GM21737 (cell line): Measurements from ENCODE around the gene CSNK1G3.
"Not testable (repeated sequence)": the region's sequence is repeated elsewhere in the genome, so short reads cannot be mapped to it uniquely, and the experiment has no call there.

Experiments used
- ATAC-seq: cut with Tn5 transposase; IDR thresholded peaks from one replicate; pipeline ENCODE4 v1.9.1; 2021; ENCODE audit warnings: mild to moderate bottlenecking, moderate library complexity; ENCODE audit not compliant: unreplicated experiment

Gene CSNK1G3

GRCh38 chr5:123636006-123636405 lies 124.0 kb downstream of the CSNK1G3 start:
- no peak for ATAC-seq

GRCh38 chr5:123637028-123637427 lies 125.1 kb downstream of the CSNK1G3 start:
- not testable (repeated sequence) for ATAC-seq

GRCh38 chr5:123639244-123639643 lies 127.3 kb downstream of the CSNK1G3 start:
- no peak for ATAC-seq

GRCh38 chr5:123645024-123645603 lies 133.1 kb downstream of the CSNK1G3 start:
- ATAC-seq: no peak

GRCh38 chr5:123647066-123647465 lies 135.1 kb downstream of the CSNK1G3 start:
- no peak for ATAC-seq

- ATAC-seq: no peak
Observed at GRCh38 chr5:123651234-123651633, 139.3 kb downstream of the CSNK1G3 start.

GRCh38 chr5:123659011-123659410 lies 147.0 kb downstream of the CSNK1G3 start:
- no peak for ATAC-seq

- no peak for ATAC-seq
Observed at GRCh38 chr5:123659495-123659894, 147.5 kb downstream of the CSNK1G3 start.

GRCh38 chr5:123664961-123665360 lies 153.0 kb downstream of the CSNK1G3 start:
- no peak for ATAC-seq

- no peak for ATAC-seq
Observed at GRCh38 chr5:123665822-123666371, 153.9 kb downstream of the CSNK1G3 start.
